ENCODE data around the gene DYSF.

The DYSF gene

DNA sequence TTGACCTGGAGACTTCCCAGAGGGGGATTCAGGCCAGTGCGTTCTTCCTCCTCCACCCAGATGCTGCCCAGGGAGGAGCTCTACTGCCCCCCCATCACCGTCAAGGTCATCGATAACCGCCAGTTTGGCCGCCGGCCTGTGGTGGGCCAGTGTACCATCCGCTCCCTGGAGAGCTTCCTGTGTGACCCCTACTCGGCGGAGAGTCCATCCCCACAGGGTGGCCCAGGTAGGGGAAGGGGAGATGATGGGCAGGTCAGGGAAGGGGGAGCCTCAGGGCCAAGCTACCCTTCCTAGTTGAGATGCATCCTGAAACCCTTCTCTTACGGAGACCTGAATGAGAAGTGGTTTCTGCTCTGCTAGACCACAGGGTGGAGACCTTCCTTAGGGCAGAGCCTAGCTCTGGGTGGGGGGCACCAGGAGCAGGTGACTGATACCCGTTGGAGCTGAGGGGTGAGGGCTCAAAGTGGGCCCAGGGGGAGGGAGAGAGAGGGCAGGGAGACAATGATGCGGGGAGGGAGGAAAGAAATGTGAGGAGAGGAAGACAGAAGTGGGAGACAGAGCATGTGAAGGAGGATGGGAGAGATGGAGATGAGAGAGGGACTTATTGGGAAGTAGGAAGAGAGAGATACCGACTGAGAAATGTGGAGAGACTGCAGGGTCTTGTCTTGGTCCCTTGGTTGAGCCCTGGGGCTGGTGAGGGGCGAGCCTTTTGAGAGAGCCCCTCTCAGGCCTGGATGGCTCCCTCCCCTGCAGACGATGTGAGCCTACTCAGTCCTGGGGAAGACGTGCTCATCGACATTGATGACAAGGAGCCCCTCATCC is 159.4 kb downstream of the DYSF start:
- H3K27me3 ChIP-seq = no peaks in the 10 kb centered on the region
- H3K9ac ChIP-seq = no peak overlapping the region
- H3K27ac ChIP-seq = no peak overlapping the region
- H3K9me3 ChIP-seq (replicated peaks in 1 of 11) = no peaks in the 10 kb centered on the region
- no peak overlapping the region for H3K4me3 ChIP-seq
- no peak overlapping the region for H3K4me2 ChIP-seq
- peaks cover 0 to 53% (median 0%) of the 10 kb centered on the region in 11 experiments; a peak in 9 of 22 replicates for H3K36me3 ChIP-seq
- H4K20me1 ChIP-seq = peaks cover 0 to 24% (median 0%) of the 10 kb centered on the region in 11 experiments; a peak in 3 of 22 replicates
- H3K4me1 ChIP-seq = peaks cover 15 to 37% (median 26%) of the 10 kb centered on the region in 10 experiments
- TF ChIP-seq Cebpa-rat (IDR thresholded peaks at IDR 0.05) = no peak

- H3K36me3 ChIP-seq = peaks cover 0 to 53% (median 0%) of the 10 kb centered on the region in 11 experiments; a peak in 9 of 22 replicates
- no peak overlapping the region for H3K4me2 ChIP-seq
- no peak overlapping the region for H3K9ac ChIP-seq
- peaks cover 0 to 23% (median 0%) of the 10 kb centered on the region in 11 experiments; a peak in 3 of 22 replicates for H4K20me1 ChIP-seq
- H3K27me3 ChIP-seq = no peaks in the 10 kb centered on the region
- peaks cover 15 to 32% (median 22%) of the 10 kb centered on the region in 10 experiments for H3K4me1 ChIP-seq
- H3K4me3 ChIP-seq = no peak overlapping the region
- no peak for TF ChIP-seq Cebpa-rat (IDR thresholded peaks at IDR 0.05)
- no peaks in the 10 kb centered on the region for H3K9me3 ChIP-seq (replicated peaks in 1 of 11)
- no peak overlapping the region for H3K27ac ChIP-seq
Measured at GRCh38 chr2:71613403-71613952, 160.1 kb downstream of the DYSF start.

DNA sequence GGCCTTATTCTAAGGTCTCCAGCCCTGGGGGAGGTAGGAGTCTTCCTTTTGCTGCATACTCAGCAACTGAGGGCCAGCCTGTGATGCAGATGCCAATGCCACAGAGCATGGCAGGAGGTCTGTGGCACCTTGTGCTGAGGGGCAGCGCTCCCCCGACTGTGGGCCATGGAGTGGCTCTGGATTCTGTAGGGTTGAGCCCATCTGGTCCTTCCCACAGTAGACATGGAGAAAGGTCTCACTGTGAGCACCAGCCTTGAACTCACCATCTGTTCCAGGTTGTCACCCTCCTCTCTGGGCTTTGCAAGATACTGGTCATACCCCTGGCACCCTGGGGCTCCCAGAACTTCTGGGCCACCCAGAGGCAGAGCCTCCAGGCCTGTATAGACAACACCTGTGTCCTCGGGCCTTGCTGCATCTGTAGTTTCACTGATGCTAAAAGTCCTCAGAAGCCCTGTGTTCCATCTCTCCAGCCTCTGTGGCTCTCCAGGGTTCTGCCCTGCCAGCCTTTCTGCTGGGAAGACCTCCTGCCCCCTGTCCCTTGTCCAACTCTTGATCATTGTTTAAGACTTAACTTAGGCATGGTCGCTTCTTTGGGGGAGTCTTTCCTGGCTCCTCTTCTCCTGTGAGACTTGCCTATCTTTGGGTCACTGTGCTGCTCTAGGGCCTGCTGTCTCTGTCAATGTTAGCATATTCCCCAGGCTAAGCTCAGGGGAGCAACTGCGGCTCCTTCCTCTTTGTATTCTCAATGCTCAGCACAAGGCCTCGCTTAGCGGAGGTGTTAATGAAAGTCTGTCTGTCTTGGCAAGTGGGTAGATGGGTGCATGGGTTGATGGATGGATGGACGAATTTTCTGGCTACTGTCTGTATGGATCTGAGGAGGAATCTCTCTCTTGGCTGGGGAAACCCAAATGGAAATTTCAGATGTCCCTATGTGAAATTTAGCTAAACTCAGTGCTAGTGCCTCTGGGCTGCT is 160.9 kb downstream of the DYSF start:
- Histone ChIP-seq H3K9ac (no peak overlapping the region), H3K4me1 (peaks cover 14 to 31% (median 17%) of the 10 kb centered on the region in 10 experiments), H3K27ac (no peak overlapping the region), H3K27me3 (no peaks in the 10 kb centered on the region), H3K9me3 (replicated peaks in 1 of 11) (no peaks in the 10 kb centered on the region), H3K36me3 (peaks cover 0 to 53% (median 0%) of the 10 kb centered on the region in 11 experiments; a peak in 9 of 22 replicates), H3K4me2 (peak overlapping the region; percentile 32 to 69 (median 48); a peak in 21 of 22 replicates), H3K4me3 (no peak overlapping the region), H4K20me1 (peaks cover 0 to 18% (median 0%) of the 10 kb centered on the region in 11 experiments; a peak in 3 of 22 replicates)
- no peak for TF ChIP-seq Cebpa-rat (IDR thresholded peaks at IDR 0.05)

- H3K4me2 ChIP-seq = peak overlapping the region; percentile 32 to 69 (median 48)
- peaks cover 0 to 27% (median 6%) of the 10 kb centered on the region in 11 experiments; a peak in 4 of 22 replicates for H4K20me1 ChIP-seq
- peaks cover 14 to 35% (median 17%) of the 10 kb centered on the region in 10 experiments for H3K4me1 ChIP-seq
- peak overlapping the region in 1 of 11 experiments; percentile 5; a peak in 1 of 22 replicates for H3K9ac ChIP-seq
- H3K4me3 ChIP-seq = no peak overlapping the region
- H3K36me3 ChIP-seq = peaks cover 0 to 53% (median 0%) of the 10 kb centered on the region in 11 experiments; a peak in 9 of 22 replicates
- no peaks in the 10 kb centered on the region for H3K27me3 ChIP-seq
- TF ChIP-seq Cebpa-rat (IDR thresholded peaks at IDR 0.05) = no peak
- no peaks in the 10 kb centered on the region for H3K9me3 ChIP-seq (replicated peaks in 1 of 11)
- H3K27ac ChIP-seq = no peak overlapping the region
Measured at GRCh38 chr2:71614976-71615766, 161.8 kb downstream of the DYSF start.

GRCh38 chr2:71615767-71616730 is 162.7 kb downstream of the DYSF start:
- Histone ChIP-seq H3K4me2 (peak overlapping the region in 1 of 11 experiments; percentile 54; a peak in 1 of 22 replicates), H3K4me3 (no peak overlapping the region), H3K9ac (peak overlapping the region in 1 of 11 experiments; percentile 5; a peak in 1 of 22 replicates), H3K27me3 (no peaks in the 10 kb centered on the region), H3K36me3 (peaks cover 0 to 49% (median 0%) of the 10 kb centered on the region in 11 experiments; a peak in 9 of 22 replicates), H3K4me1 (peaks cover 15 to 43% (median 23%) of the 10 kb centered on the region in 10 experiments), H4K20me1 (peaks cover 0 to 29% (median 6%) of the 10 kb centered on the region in 11 experiments; a peak in 4 of 22 replicates), H3K9me3 (replicated peaks in 1 of 11) (no peaks in the 10 kb centered on the region), H3K27ac (no peak overlapping the region)
- TF ChIP-seq Cebpa-rat (IDR thresholded peaks at IDR 0.05) = no peak

DNA sequence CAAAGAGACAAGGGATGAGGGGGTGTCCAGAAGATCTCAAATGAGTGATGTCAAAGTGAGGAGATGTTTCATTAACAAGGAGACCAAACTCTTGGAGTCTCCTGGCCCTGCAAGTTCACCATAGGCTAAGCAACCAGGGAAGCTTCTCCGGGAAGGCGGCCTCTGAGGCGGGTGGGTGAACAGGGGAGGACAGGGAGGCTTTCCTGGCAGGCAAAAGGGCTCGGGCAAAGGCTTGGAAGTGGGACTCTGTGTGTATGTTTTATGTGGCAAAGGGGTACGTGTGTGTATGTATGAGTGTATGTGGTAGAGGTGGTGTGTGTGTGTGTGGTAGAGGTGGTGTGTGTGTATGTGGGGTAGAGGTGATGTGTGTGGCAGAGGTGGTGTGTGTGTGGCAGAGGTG is 163.9 kb downstream of the DYSF start:
- Histone ChIP-seq H3K27ac (no peak overlapping the region), H3K9ac (no peak overlapping the region), H3K36me3 (peaks cover 0 to 36% (median 0%) of the 10 kb centered on the region in 11 experiments; a peak in 9 of 22 replicates), H3K9me3 (replicated peaks in 1 of 11) (no peaks in the 10 kb centered on the region), H3K4me3 (no peak overlapping the region), H4K20me1 (peaks cover 0 to 29% (median 6%) of the 10 kb centered on the region in 11 experiments; a peak in 4 of 22 replicates), H3K27me3 (no peaks in the 10 kb centered on the region), H3K4me1 (peaks cover 15 to 43% (median 23%) of the 10 kb centered on the region in 10 experiments), H3K4me2 (no peak overlapping the region)
- no peak for TF ChIP-seq Cebpa-rat (IDR thresholded peaks at IDR 0.05)

Measured in BLaER1 treated with 17β-estradiol and CSF1 and Interleukin-3, amounts not matched to agents 10 nM and 100 nM (cell line).